Small intestine (tissue), 7 donors: ENCODE measurements around the gene CACTIN. TPM values are rescaled to one million over a fixed set of nuclear protein-coding genes. Genes with fewer than 3 reads are reported as not detected.

Experiments used
- DNase-seq, 2 donors: peaks; one replicate each; pipeline versions ENCODE4 v3.0.0 to v3.0.0-alpha.2; 2013
- FAIRE-seq: peaks from 2 replicates; lab custom pipeline; 2012; peaks lifted over from hg19 to GRCh38; lab: Jason Lieb, UNC
- H3K27ac ChIP-seq, 3 donors: one replicate each; pipeline ENCODE4 v1.5.1; 2013; ENCODE audit warnings: low read length in 2 of 3, mild to moderate bottlenecking in 2 of 3, control low read depth in 1 of 3, inconsistent platforms in 1 of 3, low read depth in 1 of 3, moderate library complexity in 1 of 3
- H3K27me3 ChIP-seq, 3 donors: one replicate each; pipeline ENCODE4 v1.6.1; 2013; ENCODE audit warnings: low read length in 3 of 3, inconsistent platforms in 1 of 3; ENCODE audit not compliant: control insufficient read depth in 3 of 3, insufficient read depth in 3 of 3
- H3K36me3 ChIP-seq, 3 donors: one replicate each; pipeline ENCODE4 v1.6.1; 2013; ENCODE audit warnings: low read length in 3 of 3, inconsistent platforms in 1 of 3, low read depth in 1 of 3, mild to moderate bottlenecking in 1 of 3, moderate library complexity in 1 of 3; ENCODE audit not compliant: control insufficient read depth in 3 of 3, insufficient read depth in 2 of 3
- H3K4me1 ChIP-seq, 3 donors: one replicate each; pipeline ENCODE4 v1.6.1; 2013; ENCODE audit warnings: low read length in 2 of 3, inconsistent platforms in 1 of 3, low read depth in 1 of 3, mild to moderate bottlenecking in 1 of 3, moderate library complexity in 1 of 3; ENCODE audit not compliant: control insufficient read depth in 3 of 3, insufficient read depth in 2 of 3
- H3K4me3 ChIP-seq, 3 donors: one replicate each; pipeline ENCODE4 v1.5.1; 2013; ENCODE audit warnings: low read length in 3 of 3, control low read depth in 1 of 3, inconsistent platforms in 1 of 3, low read depth in 1 of 3, mild to moderate bottlenecking in 1 of 3, moderate library complexity in 1 of 3
- H3K9me3 ChIP-seq, 2 donors: one replicate each; pipeline ENCODE4 v1.6.1; 2013; ENCODE audit warnings: low read depth in 1 of 2, low read length in 1 of 2; ENCODE audit not compliant: control insufficient read depth in 2 of 2, insufficient read depth in 1 of 2
- WGBS, 3 donors: extraction: QIAGEN DNeasy Blood & Tissue Kit; methylation state at CpG; one replicate each; pipeline ENCODE4 v1.1.7; 2013; 5-methylcytosine and 5-hydroxymethylcytosine counted together
- polyA plus RNA-seq, 4 donors: library from polyadenylated mRNA; stranded (reverse) in 3 of 4; unstranded in 1 of 4; fragments of 200-250 nt in 3 of 4; fragments of 120-200 nt in 1 of 4; gene quantifications; one replicate each; pipeline versions ENCODE4 v1.2.1 to v1.2.3, GENCODE V29; 2013
- donor health status: healthy with polysubstance abuse.
- donor health status: control.
- donor health status: control.
- donor health status: Bipolar disorder and iron deficiency.
- donor health status: healthy.

The CACTIN gene
- polyA plus RNA-seq, 4 donors: 11.9 to 16.9 (median 14.7) TPM

DNA sequence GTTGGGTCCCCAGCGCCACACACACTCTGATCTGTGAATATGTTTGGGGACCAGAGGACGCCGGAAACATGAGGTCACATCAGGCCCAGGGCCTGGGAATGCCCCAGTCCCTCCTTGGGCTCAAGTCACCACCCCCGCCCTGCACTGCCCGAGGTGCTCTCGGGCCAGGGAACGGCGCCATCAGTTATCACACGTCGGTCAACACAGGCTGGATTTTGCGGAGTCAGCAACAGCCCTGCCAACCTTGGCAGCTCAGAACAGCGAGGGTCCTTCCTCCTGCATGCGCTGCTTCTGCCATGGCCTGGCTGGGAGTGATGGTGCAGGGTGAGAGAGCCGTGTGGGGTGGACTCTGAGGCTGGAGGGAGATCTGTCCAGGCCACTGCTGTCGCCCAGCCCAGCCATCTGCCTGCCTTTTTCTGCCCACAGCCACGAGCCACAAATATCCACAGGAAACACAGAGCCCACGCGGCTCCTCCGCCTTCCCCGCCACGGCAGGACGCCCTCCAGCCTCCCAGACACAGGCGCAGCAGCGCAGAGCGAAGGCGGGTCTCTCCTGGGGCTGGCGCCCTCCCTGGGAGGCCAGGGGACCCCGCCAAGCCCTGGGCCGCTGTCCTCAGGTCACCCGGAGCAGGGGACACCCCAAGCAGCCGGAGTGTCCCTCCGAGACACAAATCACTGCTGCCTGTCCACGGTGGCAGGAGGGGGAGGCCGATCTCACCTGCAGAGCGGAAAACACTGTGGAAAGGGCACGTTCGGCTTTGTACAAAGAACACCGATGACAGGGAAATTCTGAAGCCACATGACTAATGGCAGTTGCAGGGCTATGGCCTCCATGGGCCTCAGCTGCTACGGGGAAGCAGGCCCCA is 31.6 kb upstream of the CACTIN start:
- FAIRE-seq: no peak
- 91 to 94% (median 92%) methylated on average over 34 to 39 of the region's 39 CpGs for WGBS, 3 donors
- no peak overlapping the region for H3K27ac ChIP-seq

DNA sequence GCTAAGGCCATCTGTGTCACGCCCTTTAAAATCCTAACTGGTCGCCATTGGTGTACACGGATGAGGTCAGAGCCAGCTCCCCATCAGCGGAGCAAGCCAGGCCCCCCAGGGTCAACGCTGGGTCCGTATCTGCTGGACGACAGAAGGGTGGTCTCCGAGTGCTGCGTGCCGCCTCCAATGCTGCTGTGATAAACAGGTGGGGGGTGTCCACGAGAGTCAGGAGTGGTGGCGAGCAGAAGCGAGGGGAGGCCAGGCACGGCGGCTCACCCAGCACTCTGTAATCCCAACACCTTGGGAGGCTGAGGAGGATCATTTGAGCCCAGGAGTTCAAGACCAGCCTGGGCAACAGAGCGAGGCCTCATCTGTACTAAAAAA is 30.8 kb upstream of the CACTIN start:
- Histone ChIP-seq H3K27ac (no peak overlapping the region), H3K4me3 (no peak overlapping the region), H3K36me3 (peaks cover 5 to 88% (median 19%) of the 10 kb centered on the region in 3 donors), H3K9me3 (peaks cover 0 to 7% of the 10 kb centered on the region in 2 donors), H3K27me3 (no peaks in the 10 kb centered on the region), H3K4me1 (no peaks in the 10 kb centered on the region)
- no peak for DNase-seq
- FAIRE-seq: no peak
- 97 to 98% (median 97%) methylated on average over 16 of the region's 16 CpGs for WGBS, 3 donors

More for the DNA sequence above, 31.6 kb upstream of the CACTIN start:
- Histone ChIP-seq H3K36me3 (peaks cover 5 to 87% (median 11%) of the 10 kb centered on the region in 3 donors), H3K4me1 (no peaks in the 10 kb centered on the region), H3K9me3 (peaks cover 0 to 7% of the 10 kb centered on the region in 2 donors), H3K27me3 (no peaks in the 10 kb centered on the region), H3K4me3 (no peak overlapping the region)
- no peak for DNase-seq

DNA sequence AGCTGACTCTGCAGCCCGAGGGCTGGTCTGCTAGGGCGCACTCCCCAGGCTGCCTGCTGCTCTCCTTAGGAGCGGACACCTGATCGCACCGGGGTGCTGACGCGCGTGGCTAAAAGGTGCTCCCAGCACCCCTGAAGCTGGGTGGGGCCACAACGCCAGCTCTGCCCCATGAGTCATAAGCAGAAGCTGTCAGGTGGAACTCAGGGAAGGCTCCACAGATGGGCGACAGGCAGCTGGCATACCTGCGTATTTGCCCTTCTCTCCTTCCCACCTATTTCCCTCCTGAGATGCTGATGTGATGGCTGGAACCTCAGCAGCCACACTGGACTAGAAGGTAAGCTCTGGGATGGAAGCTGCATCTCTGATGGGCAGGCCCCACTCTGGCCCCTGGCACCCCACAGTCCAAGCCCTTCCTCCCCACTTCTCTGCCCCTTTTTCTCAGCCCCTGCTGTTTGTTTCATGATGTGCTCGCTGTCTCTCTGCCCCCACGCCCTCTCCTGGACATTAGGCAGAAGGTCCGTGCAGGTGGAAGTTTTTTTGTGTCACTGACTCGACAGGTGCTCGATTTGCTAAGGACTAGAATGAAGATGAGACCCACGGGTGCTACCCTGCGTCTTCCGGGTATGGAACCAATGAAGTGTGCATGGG is 30.3 kb upstream of the CACTIN start:
- no peak for DNase-seq
- 95 to 98% (median 96%) methylated on average over 19 of the region's 19 CpGs for WGBS, 3 donors

DNA sequence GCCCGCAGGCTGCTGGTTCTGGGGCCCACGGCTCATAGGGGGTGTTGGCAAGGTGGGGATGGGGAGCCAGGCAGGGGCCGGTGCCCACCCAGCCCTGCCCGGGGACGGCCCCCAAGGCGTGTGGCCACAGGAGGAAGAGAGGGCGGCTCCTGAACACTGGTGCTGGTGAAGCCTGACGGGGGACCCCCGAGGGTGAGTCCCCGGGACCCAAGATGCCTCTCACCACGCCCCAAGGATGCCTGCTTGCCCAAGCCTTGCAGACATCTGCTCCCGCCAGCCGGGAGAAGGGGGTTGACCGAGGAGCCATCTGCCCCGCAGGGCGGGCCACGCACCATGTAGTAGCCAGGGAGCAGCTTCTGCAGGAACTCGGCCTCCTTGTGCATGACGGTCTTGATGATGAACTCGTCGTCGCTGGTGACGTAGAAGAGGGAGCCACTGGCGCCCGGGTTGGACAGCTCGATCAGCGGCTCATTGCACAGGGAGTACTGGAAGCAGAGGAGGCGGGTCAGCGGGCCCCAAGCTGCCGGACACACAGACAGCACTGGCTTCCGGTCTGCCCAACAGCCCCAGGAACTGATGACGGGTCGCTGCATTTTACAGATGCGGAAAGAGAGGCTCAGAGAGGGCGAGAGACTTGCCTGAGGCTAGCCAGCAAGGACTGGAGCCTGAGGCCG is 29.6 kb upstream of the CACTIN start:
- Histone ChIP-seq H3K27me3 (no peaks in the 10 kb centered on the region), H3K36me3 (peaks cover 5 to 88% (median 20%) of the 10 kb centered on the region in 3 donors), H3K4me1 (no peaks in the 10 kb centered on the region), H3K27ac (no peak overlapping the region), H3K4me3 (no peak overlapping the region), H3K9me3 (peaks cover 0 to 7% of the 10 kb centered on the region in 2 donors)
- DNase-seq (no peak), FAIRE-seq (no peak)
- WGBS, 3 donors: 89 to 93% (median 92%) methylated on average over 28 to 36 of the region's 36 CpGs

More for the DNA sequence above, 30.3 kb upstream of the CACTIN start:
- no peak overlapping the region for H3K4me3 ChIP-seq
- H3K36me3 ChIP-seq: peaks cover 5 to 88% (median 20%) of the 10 kb centered on the region in 3 donors
- H3K27me3 ChIP-seq: no peaks in the 10 kb centered on the region
- no peak overlapping the region for H3K27ac ChIP-seq
- no peak for FAIRE-seq
- no peaks in the 10 kb centered on the region for H3K4me1 ChIP-seq
- peaks cover 0 to 7% of the 10 kb centered on the region in 2 donors for H3K9me3 ChIP-seq

DNA sequence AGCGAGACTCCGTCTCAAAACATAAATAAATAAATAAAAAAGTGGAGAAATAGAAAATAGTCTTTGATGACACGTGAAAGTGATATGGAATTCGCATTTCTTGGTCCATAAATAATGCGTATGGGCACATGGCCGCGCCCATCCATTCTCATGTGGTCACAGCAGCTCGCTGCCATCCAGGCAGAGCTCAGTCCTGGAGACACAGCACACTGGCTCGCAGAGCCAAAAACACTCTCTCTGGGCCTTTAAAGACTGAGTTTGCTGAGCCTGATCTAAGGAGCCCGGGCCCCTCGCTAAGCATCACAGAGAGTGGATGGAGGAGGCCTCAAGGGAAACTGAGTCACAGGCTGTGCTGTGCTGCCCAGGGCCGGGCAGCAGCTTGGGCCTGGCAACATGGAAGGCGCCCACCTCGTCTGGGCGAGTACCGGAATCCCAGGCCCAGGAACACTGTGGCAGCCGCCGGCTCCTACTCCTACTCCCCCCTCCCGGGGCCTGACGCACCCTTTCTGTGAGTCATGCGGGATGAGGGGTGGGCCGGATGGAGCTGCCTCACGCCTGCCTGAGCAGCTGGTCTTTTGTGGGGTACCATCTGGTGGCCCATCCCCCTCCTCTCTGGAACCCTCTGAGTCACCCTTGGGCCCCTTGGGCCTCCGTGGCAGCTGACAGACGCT is 28.9 kb upstream of the CACTIN start:
- 85 to 93% (median 92%) methylated on average over 23 to 25 of the region's 25 CpGs for WGBS, 3 donors
- Histone ChIP-seq H3K27me3 (no peaks in the 10 kb centered on the region), H3K4me3 (no peak overlapping the region), H3K36me3 (peaks cover 5 to 86% (median 20%) of the 10 kb centered on the region in 3 donors), H3K4me1 (no peaks in the 10 kb centered on the region), H3K27ac (no peak overlapping the region), H3K9me3 (peaks cover 0 to 7% of the 10 kb centered on the region in 2 donors)
- FAIRE-seq: no peak
- DNase-seq: peak in 1 of 2 donors; percentile 11

DNA sequence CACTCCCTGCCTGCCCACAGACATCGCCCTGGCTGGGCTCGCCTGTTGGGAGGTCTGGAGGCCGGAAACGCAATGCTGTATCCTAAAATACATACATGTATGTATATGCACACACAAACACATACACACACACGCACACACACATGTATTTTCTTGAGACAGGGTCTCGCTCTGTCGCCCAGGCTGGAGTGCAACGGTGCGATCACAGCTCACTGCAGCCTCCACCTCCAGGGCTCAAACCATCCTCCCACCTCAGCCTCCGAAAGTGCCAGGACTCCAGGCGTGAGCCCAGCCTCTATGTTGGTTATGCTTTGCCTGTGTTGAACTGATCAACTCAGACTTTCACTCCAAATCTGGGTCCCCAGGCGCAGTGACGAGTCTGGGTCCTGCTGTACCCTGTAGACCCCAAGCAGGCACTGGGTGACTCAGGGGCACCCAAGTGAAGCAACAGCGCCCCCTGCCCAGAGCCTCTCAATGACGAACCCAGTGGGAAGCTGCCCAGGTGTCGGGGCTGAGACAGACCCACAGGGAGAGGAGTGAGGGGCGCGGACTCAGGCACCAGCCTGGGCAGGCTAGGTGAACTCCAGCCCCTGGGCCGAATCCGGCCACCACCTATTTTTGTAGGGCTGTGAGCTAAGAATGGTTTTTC is 27.4 kb upstream of the CACTIN start:
- Histone ChIP-seq H3K36me3 (peaks cover 5 to 83% (median 17%) of the 10 kb centered on the region in 3 donors), H3K4me1 (no peaks in the 10 kb centered on the region), H3K27ac (no peak overlapping the region), H3K4me3 (no peak overlapping the region), H3K27me3 (no peaks in the 10 kb centered on the region), H3K9me3 (peaks cover 0 to 7% of the 10 kb centered on the region in 2 donors)
- DNase-seq (no peak), FAIRE-seq (no peak)
- WGBS, 3 donors: 95 to 96% (median 96%) methylated on average over 20 of the region's 20 CpGs

DNA sequence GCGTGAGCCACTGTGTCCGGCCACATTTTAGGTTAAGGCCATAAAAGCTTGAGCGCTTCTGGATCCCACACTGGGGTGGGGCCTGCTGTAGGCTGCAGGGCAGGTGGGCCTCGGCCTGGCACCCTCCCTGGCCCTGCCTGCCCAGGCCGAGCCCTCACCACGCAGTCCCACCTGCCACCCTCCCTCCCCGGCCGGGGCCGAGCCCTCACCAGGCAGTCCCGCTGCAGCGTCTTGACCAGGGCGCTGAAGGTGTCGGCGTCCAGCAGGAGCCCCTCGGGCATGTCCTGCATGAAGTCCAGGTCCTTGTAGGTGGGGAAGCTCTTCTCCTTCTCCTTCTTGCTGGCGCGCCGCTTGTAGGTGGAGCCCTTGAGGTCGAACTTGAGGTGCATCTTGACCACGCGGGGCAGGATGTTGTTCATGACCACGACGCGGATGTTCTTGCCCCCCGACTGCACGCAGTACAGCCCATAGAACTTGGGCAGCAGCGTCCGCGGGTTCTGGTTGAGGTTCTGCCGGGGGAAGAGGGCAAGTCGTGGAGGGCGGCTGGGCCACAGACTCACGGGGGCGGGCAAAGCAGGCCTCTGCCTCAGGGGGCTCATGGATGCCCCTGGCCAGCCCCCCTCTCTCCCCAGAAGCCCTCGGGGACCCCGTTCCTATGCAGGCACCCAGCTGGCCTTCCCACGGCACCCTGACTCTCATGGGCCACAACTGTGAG is 26.6 kb upstream of the CACTIN start:
- no peak overlapping the region for H3K4me3 ChIP-seq
- H3K9me3 ChIP-seq: peaks cover 0 to 7% of the 10 kb centered on the region in 2 donors
- H3K4me1 ChIP-seq: no peaks in the 10 kb centered on the region
- DNase-seq (no peak), FAIRE-seq (no peak)
- peaks cover 5 to 81% (median 22%) of the 10 kb centered on the region in 3 donors for H3K36me3 ChIP-seq
- no peaks in the 10 kb centered on the region for H3K27me3 ChIP-seq
- 87 to 92% (median 87%) methylated on average over 36 to 37 of the region's 37 CpGs for WGBS, 3 donors
- no peak overlapping the region for H3K27ac ChIP-seq
